ENCODE results near the gene MCRIP1. TPM values are rescaled to one million over a fixed set of nuclear protein-coding genes. Genes with fewer than 3 reads are reported as not detected.

Gene MCRIP1
- total and polyA plus RNA-seq, 2 of the 8 experiments (the other 6 are each of a cell fraction or from before 2014, with no cell fraction given), result 103 to 151 TPM

DNA sequence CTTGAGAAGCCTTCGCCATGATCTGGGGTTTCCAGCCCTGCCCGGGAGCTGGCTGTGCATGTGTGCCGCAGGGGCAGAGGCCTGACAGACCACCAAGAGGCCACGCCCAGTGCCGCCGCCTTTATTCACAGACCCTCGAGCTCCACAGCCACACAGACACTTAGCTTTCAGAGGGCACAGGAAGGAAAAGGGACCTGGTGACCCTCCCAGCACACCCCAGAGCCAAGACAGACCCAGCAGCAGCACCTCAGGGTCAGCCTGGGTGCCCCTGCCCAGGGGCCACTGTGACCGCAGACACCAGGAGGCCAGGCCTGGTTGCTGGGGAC, 10.8 kb downstream of the MCRIP1 start:
- H3K79me1 ChIP-seq (ENCODE audit: low read depth, low read length), result peaks cover 2% of the 10 kb centered on the region; the same call in 1 of the 2 replicates
- H3K14ac ChIP-seq (ENCODE audit: insufficient read length), result no peak overlapping the region
- no peak overlapping the region for H3K4me2 ChIP-seq (ENCODE audit: insufficient read depth in 1 of 2, low read depth in 2 of 2, low read length in 2 of 2)
- H2AK5ac ChIP-seq (ENCODE audit: low read depth, low read length), result no peak overlapping the region
- H2AFZ ChIP-seq (ENCODE audit: low read length), result no peak overlapping the region
- 86% methylated on average over 8 of the region's 8 CpGs; no CpG with 5 or more reads in 1 of the 2 experiments for WGBS, 2 experiments (ENCODE audit: extremely low coverage in 1 of 2, insufficient coverage in 1 of 2, insufficient read length in 1 of 2, insufficient replicate concordance in 2 of 2, low coverage in 1 of 2, low lambda C conversion rate in 2 of 2, missing lambda C conversion rate in 1 of 2)
- H3K9me3 ChIP-seq (ENCODE audit: insufficient read depth in 2 of 2, low read depth in 1 of 2, low read length in 1 of 2), result no peaks in the 10 kb centered on the region
- no peak overlapping the region for H3K4ac ChIP-seq (replicated peaks; ENCODE audit: insufficient read length, low read depth, low read length)
- H3K9ac ChIP-seq (replicated peaks in 1 of 4; ENCODE audit: extremely low read depth in 1 of 4, low read depth in 3 of 4, low read length in 3 of 4), result no peak overlapping the region
- ChIA-PET CTCF (ENCODE audit: partially characterized antibody) (interaction anchor here (0.6 to 2.5 kb wide), 16 partner anchors 9 to 591 kb away, joined by 3 to 19 read pairs (median 4); partner anchors contain the start of gene PPP1R27), POLR2A (ENCODE audit: partially characterized antibody) (interaction anchor here (0.9 to 1.9 kb wide), 9 partner anchors 11 to 99 kb away, joined by 3 to 11 read pairs (median 4); partner anchors contain the start of genes ARHGDIA and MCRIP1)
- no peak for DNase-seq (ENCODE audit: low read depth in 1 of 2, low spot score in 2 of 2)
- no peak overlapping the region for H3K27ac ChIP-seq (ENCODE audit: low read depth, low read length)
- no peak overlapping the region for H2BK20ac ChIP-seq (ENCODE audit: low read length)
- H3K23me2 ChIP-seq (ENCODE audit: low read depth, low read length), result no peaks in the 10 kb centered on the region
- no peak overlapping the region for H4K8ac ChIP-seq (ENCODE audit: extremely low read depth, insufficient read depth, low read length)
- peaks cover 4 to 10% of the 10 kb centered on the region in 2 experiments for H4K20me1 ChIP-seq (replicated peaks in 1 of 2; ENCODE audit: control insufficient read depth in 1 of 2, insufficient read depth in 2 of 2, low read length in 2 of 2)
- no peak overlapping the region for H3K23ac ChIP-seq (ENCODE audit: insufficient read length)
- no peak overlapping the region for H4K5ac ChIP-seq (ENCODE audit: insufficient read length, low read depth, low read length)
- H3K27me3 ChIP-seq (replicated peaks in 1 of 4; ENCODE audit: control insufficient read depth in 3 of 4, extremely low read depth in 1 of 4, insufficient read depth in 3 of 4, low read length in 3 of 4), result no peaks in the 10 kb centered on the region
- H2BK15ac ChIP-seq (ENCODE audit: low read length), result no peak overlapping the region
- peaks cover 0 to 3% of the 10 kb centered on the region in 2 experiments; a peak in 1 of 4 replicates for H3K79me2 ChIP-seq (ENCODE audit: control insufficient read depth in 1 of 2, insufficient read depth in 2 of 2, low read length in 2 of 2)
- no peak overlapping the region for H3K4me3 ChIP-seq (ENCODE audit: extremely low read depth in 1 of 4, insufficient read depth in 2 of 4, low read depth in 3 of 4, low read length in 4 of 4)
- H2BK5ac ChIP-seq (ENCODE audit: low read depth, low read length), result no peak overlapping the region
- no peaks in the 10 kb centered on the region for H3K36me3 ChIP-seq (ENCODE audit: control insufficient read depth in 2 of 4, insufficient read depth in 4 of 4, low read length in 3 of 4)
- no peak overlapping the region for H4K91ac ChIP-seq (replicated peaks; ENCODE audit: insufficient read length, low read length)
- no peak overlapping the region for H3K56ac ChIP-seq (replicated peaks; ENCODE audit: insufficient read length, low read depth, low read length)
- no peak overlapping the region for H3K18ac ChIP-seq (ENCODE audit: extremely low read depth, low read length)
- H2BK12ac ChIP-seq (ENCODE audit: low read depth, low read length), result no peak overlapping the region
- H2BK120ac ChIP-seq (replicated peaks; ENCODE audit: low read depth, low read length), result no peak overlapping the region
- no peak for FAIRE-seq
- peaks cover 0 to 16% (median 9%) of the 10 kb centered on the region in 4 experiments; a peak in 6 of 7 replicates for H3K4me1 ChIP-seq (replicated peaks in 1 of 4; ENCODE audit: control insufficient read depth in 3 of 4, insufficient read depth in 4 of 4, low read length in 3 of 4)
- TF ChIP-seq TBP (IDR thresholded peaks at IDR 0.05; ENCODE audit: low read depth, low read length), result no peak

Measured in H1 (cell line).